Stimulated activated CD8-positive, alpha-beta memory T cell treated with anti-CD3 and anti-CD28 coated beads, Interleukin-4, amount 100 ng/mL, for 48 hours (primary cell): ENCODE results near the gene MS4A6A.

ENCODE experiments used
- DNase-seq: peaks from one replicate; pipeline ENCODE4 v3.0.0-alpha.2; 2020

MS4A6A gene

GRCh38 chr11:60125956-60126585 is 56.8 kb downstream of the MS4A6A start:
- DNase-seq: no peak

GRCh38 chr11:60124802-60125432 is 58.0 kb downstream of the MS4A6A start:
- no peak for DNase-seq
